ENCODE data around the gene ARHGEF40. TPM values are rescaled to one million over a fixed set of nuclear protein-coding genes. Genes with fewer than 3 reads are reported as not detected.

Gene ARHGEF40
- total RNA-seq, 1 experiment from 2014 or later = 74.2 TPM

DNA sequence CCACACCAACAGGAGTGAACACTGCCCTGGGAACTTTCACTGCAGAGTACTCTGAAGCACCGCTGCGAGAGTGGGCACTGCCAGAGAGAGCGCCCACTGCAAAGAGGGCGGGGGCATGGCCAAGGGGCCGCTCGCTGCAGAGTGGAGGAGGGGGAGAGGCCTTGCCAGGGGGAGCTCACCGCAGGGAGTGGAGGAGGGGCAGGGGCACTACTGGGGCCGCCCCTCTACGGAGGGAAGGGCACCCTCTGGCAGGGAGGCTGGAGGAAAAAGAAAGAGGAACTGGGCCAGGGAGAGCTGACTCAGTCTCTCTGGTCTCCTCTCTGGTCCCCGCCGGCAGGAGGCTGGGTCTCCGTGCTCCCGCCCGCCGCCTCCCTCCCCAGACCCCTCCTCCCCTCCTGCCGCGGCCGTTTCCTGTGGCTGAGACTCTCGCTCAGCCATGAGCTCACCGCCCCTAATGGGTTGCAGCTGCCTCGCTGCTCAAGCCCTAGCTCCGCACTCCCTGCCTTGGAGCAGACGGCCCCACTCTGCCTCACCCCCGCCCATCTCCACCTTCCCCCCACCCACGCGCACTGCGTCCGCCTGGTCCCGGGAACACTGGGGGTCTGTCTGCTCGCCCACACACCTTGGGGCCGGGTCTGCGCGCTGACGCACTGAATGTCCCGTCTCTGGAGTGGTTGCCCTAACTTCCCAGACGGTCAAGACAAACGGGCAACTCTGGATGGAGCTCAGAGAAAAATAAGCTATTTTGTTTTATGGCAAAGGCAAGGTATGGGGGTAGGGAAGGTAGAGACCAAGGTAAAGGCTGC is 1.3 kb downstream of the ARHGEF40 start:
- ATAC-seq = peak; percentile 46
- TF ChIP-seq MXD4 (CRISPR knock-in tag; IDR thresholded peaks at IDR 0.05; ENCODE audit: borderline replicate concordance) (no peak), TEAD4 (CRISPR knock-in tag; IDR thresholded peaks at IDR 0.05) (no peak), ESRRA (CRISPR knock-in tag; IDR thresholded peaks at IDR 0.05; ENCODE audit: borderline replicate concordance) (no peak), JUN (CRISPR knock-in tag; IDR thresholded peaks at IDR 0.05) (no peak), TP53 (CRISPR knock-in tag; IDR thresholded peaks at IDR 0.05) (no peak), ZNF263 (CRISPR knock-in tag; IDR thresholded peaks at IDR 0.05; ENCODE audit: low read depth) (peak; percentile 95), NFYB (CRISPR knock-in tag; conservative IDR thresholded peaks at IDR 0.05; ENCODE audit: low read depth) (no peak), ZNF423 (CRISPR knock-in tag; IDR thresholded peaks at IDR 0.05) (0 out of 2 replicates have a peak, but pooled peaks have one; percentile 13), NFATC4 (CRISPR knock-in tag; IDR thresholded peaks at IDR 0.05) (no peak), MYBL2 (CRISPR knock-in tag; IDR thresholded peaks at IDR 0.05) (peak; percentile 60; the same call in 1 of the 2 replicates), ZBTB21 (CRISPR knock-in tag; IDR thresholded peaks at IDR 0.05; ENCODE audit: borderline replicate concordance) (no peak), NR3C1 (CRISPR knock-in tag; conservative IDR thresholded peaks at IDR 0.05; ENCODE audit: low read depth) (no peak), NR2C2 (CRISPR knock-in tag; IDR thresholded peaks at IDR 0.05) (no peak), ZNF317 (CRISPR knock-in tag; IDR thresholded peaks at IDR 0.05; ENCODE audit: borderline replicate concordance, low read depth) (no peak), PRRX2 (CRISPR knock-in tag; IDR thresholded peaks at IDR 0.05) (no peak), CREB1 (CRISPR knock-in tag; IDR thresholded peaks at IDR 0.05) (no peak)
- TF ChIP-seq, protein P1, sequence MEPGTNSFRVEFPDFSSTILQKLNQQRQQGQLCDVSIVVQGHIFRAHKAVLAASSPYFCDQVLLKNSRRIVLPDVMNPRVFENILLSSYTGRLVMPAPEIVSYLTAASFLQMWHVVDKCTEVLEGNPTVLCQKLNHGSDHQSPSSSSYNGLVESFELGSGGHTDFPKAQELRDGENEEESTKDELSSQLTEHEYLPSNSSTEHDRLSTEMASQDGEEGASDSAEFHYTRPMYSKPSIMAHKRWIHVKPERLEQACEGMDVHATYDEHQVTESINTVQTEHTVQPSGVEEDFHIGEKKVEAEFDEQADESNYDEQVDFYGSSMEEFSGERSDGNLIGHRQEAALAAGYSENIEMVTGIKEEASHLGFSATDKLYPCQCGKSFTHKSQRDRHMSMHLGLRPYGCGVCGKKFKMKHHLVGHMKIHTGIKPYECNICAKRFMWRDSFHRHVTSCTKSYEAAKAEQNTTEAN (CRISPR knock-in tag; IDR thresholded peaks at IDR 0.05) = no peak
- TF ChIP-seq, protein P2, sequence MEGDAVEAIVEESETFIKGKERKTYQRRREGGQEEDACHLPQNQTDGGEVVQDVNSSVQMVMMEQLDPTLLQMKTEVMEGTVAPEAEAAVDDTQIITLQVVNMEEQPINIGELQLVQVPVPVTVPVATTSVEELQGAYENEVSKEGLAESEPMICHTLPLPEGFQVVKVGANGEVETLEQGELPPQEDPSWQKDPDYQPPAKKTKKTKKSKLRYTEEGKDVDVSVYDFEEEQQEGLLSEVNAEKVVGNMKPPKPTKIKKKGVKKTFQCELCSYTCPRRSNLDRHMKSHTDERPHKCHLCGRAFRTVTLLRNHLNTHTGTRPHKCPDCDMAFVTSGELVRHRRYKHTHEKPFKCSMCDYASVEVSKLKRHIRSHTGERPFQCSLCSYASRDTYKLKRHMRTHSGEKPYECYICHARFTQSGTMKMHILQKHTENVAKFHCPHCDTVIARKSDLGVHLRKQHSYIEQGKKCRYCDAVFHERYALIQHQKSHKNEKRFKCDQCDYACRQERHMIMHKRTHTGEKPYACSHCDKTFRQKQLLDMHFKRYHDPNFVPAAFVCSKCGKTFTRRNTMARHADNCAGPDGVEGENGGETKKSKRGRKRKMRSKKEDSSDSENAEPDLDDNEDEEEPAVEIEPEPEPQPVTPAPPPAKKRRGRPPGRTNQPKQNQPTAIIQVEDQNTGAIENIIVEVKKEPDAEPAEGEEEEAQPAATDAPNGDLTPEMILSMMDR (IDR thresholded peaks at IDR 0.05) = no peak
- TF ChIP-seq, protein P3, sequence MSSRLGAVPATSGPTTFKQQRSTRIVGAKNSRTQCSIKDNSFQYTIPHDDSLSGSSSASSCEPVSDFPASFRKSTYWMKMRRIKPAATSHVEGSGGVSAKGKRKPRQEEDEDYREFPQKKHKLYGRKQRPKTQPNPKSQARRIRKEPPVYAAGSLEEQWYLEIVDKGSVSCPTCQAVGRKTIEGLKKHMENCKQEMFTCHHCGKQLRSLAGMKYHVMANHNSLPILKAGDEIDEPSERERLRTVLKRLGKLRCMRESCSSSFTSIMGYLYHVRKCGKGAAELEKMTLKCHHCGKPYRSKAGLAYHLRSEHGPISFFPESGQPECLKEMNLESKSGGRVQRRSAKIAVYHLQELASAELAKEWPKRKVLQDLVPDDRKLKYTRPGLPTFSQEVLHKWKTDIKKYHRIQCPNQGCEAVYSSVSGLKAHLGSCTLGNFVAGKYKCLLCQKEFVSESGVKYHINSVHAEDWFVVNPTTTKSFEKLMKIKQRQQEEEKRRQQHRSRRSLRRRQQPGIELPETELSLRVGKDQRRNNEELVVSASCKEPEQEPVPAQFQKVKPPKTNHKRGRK (CRISPR knock-in tag; IDR thresholded peaks at IDR 0.05; ENCODE audit: borderline replicate concordance) = no peak
- TF ChIP-seq, protein P4, sequence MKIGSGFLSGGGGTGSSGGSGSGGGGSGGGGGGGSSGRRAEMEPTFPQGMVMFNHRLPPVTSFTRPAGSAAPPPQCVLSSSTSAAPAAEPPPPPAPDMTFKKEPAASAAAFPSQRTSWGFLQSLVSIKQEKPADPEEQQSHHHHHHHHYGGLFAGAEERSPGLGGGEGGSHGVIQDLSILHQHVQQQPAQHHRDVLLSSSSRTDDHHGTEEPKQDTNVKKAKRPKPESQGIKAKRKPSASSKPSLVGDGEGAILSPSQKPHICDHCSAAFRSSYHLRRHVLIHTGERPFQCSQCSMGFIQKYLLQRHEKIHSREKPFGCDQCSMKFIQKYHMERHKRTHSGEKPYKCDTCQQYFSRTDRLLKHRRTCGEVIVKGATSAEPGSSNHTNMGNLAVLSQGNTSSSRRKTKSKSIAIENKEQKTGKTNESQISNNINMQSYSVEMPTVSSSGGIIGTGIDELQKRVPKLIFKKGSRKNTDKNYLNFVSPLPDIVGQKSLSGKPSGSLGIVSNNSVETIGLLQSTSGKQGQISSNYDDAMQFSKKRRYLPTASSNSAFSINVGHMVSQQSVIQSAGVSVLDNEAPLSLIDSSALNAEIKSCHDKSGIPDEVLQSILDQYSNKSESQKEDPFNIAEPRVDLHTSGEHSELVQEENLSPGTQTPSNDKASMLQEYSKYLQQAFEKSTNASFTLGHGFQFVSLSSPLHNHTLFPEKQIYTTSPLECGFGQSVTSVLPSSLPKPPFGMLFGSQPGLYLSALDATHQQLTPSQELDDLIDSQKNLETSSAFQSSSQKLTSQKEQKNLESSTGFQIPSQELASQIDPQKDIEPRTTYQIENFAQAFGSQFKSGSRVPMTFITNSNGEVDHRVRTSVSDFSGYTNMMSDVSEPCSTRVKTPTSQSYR (CRISPR knock-in tag; IDR thresholded peaks at IDR 0.05) = 0 out of 2 replicates have a peak, but pooled peaks have one; percentile 62
- TF ChIP-seq, protein P5, sequence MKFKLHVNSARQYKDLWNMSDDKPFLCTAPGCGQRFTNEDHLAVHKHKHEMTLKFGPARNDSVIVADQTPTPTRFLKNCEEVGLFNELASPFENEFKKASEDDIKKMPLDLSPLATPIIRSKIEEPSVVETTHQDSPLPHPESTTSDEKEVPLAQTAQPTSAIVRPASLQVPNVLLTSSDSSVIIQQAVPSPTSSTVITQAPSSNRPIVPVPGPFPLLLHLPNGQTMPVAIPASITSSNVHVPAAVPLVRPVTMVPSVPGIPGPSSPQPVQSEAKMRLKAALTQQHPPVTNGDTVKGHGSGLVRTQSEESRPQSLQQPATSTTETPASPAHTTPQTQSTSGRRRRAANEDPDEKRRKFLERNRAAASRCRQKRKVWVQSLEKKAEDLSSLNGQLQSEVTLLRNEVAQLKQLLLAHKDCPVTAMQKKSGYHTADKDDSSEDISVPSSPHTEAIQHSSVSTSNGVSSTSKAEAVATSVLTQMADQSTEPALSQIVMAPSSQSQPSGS (CRISPR knock-in tag; IDR thresholded peaks at IDR 0.05; ENCODE audit: borderline replicate concordance, low read depth) = no peak
- TF ChIP-seq, protein P6, sequence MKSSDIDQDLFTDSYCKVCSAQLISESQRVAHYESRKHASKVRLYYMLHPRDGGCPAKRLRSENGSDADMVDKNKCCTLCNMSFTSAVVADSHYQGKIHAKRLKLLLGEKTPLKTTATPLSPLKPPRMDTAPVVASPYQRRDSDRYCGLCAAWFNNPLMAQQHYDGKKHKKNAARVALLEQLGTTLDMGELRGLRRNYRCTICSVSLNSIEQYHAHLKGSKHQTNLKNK (CRISPR knock-in tag; IDR thresholded peaks at IDR 0.05) = no peak
- TF ChIP-seq, protein P7, sequence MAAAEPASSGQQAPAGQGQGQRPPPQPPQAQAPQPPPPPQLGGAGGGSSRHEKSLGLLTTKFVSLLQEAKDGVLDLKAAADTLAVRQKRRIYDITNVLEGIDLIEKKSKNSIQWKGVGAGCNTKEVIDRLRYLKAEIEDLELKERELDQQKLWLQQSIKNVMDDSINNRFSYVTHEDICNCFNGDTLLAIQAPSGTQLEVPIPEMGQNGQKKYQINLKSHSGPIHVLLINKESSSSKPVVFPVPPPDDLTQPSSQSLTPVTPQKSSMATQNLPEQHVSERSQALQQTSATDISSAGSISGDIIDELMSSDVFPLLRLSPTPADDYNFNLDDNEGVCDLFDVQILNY (CRISPR knock-in tag; IDR thresholded peaks at IDR 0.05) = 0 out of 2 replicates have a peak, but pooled peaks have one; percentile 42
- TF ChIP-seq, protein P8, sequence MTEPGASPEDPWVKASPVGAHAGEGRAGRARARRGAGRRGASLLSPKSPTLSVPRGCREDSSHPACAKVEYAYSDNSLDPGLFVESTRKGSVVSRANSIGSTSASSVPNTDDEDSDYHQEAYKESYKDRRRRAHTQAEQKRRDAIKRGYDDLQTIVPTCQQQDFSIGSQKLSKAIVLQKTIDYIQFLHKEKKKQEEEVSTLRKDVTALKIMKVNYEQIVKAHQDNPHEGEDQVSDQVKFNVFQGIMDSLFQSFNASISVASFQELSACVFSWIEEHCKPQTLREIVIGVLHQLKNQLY (CRISPR knock-in tag; IDR thresholded peaks at IDR 0.05) = no peak
- peaks cover 4% of the 10 kb centered on the region; the same call in 1 of the 2 replicates for H3K27me3 Mint-ChIP-seq (ENCODE audit: low read depth)
- H3K9me3 Mint-ChIP-seq = no peaks in the 10 kb centered on the region
- H3K4me1 Mint-ChIP-seq = peaks cover 33% of the 10 kb centered on the region
- ChIA-PET POLR2A (interaction anchor here (0.6 to 3.0 kb wide), 16 partner anchors 13 to 728 kb away, joined by 3 to 74 read pairs (median 7); partner anchors contain the start of genes PARP2 and TMEM253), CTCF (interaction anchor here (0.6 to 4.6 kb wide), 33 partner anchors 8 to 1695 kb away, joined by 3 to 165 read pairs (median 7); partner anchors contain the start of genes RNASE4, SLC39A2, TMEM253 and ZNF219)
- peak overlapping the region; percentile 80 for H3K27ac Mint-ChIP-seq
- DNase-seq (ENCODE audit: low spot score) = peak; percentile 88
- H3K36me3 Mint-ChIP-seq = peaks cover 28% of the 10 kb centered on the region
- peak overlapping the region; percentile 89 for H3K4me3 Mint-ChIP-seq

Measured in WTC11 (cell line).